RKO (cell line): Measurements from ENCODE around the gene BBS5.
A peak's percentile ranks its signal among the peaks of the same experiment; 100 is the strongest.
"Not testable (repeated sequence)": the region's sequence is repeated elsewhere in the genome, so short reads cannot be mapped to it uniquely, and the experiment has no call there.

Experiments used
- DNase-seq: peaks from one replicate; pipeline ENCODE4 v3.0.0-alpha.2; 2016; ENCODE audit warnings: low spot score

Gene BBS5

GRCh38 chr2:169486487-169486886, 7.2 kb downstream of the BBS5 start:
- DNase-seq = no peak

- no peak for DNase-seq
Observed at GRCh38 chr2:169490834-169491233, 11.5 kb downstream of the BBS5 start.

- DNase-seq = no peak
Observed at GRCh38 chr2:169491378-169491777, 12.1 kb downstream of the BBS5 start.

GRCh38 chr2:169493360-169493759, 14.1 kb downstream of the BBS5 start:
- no peak for DNase-seq

GRCh38 chr2:169495310-169495928, 16.1 kb downstream of the BBS5 start:
- DNase-seq = no peak

GRCh38 chr2:169504651-169505050, 25.4 kb downstream of the BBS5 start:
- DNase-seq = no peak

- peak; percentile 75 for DNase-seq
Observed at GRCh38 chr2:169507698-169508097, 28.4 kb downstream of the BBS5 start.

- peak; percentile 43 for DNase-seq
Observed at GRCh38 chr2:169509298-169509885, 30.1 kb downstream of the BBS5 start, which contains the start of gene KLHL41. KLHL41 (plus strand) TSS chr2:169509702; CDS start chr2:169509779, 77 bp downstream.

GRCh38 chr2:169509955-169510354, 30.7 kb downstream of the BBS5 start:
- DNase-seq = no peak

- no peak for DNase-seq
Observed at GRCh38 chr2:169510496-169510895, 31.2 kb downstream of the BBS5 start.

GRCh38 chr2:169511818-169512217, 32.5 kb downstream of the BBS5 start:
- DNase-seq = no peak

- no peak for DNase-seq
Observed at GRCh38 chr2:169512525-169512924, 33.2 kb downstream of the BBS5 start.

GRCh38 chr2:169513094-169513493, 33.8 kb downstream of the BBS5 start:
- DNase-seq = no peak

- no peak for DNase-seq
Observed at GRCh38 chr2:169513926-169514325, 34.6 kb downstream of the BBS5 start.

- DNase-seq = not testable (repeated sequence)
Observed at GRCh38 chr2:169514758-169515157, 35.5 kb downstream of the BBS5 start.

- DNase-seq = not testable (repeated sequence)
Observed at GRCh38 chr2:169516488-169516995, 37.2 kb downstream of the BBS5 start.

- DNase-seq = no peak
Observed at GRCh38 chr2:169520896-169521295, 41.6 kb downstream of the BBS5 start.

- DNase-seq = no peak
Observed at GRCh38 chr2:169523681-169524080, 44.4 kb downstream of the BBS5 start.

- DNase-seq = no peak
Observed at GRCh38 chr2:169525434-169525833, 46.1 kb downstream of the BBS5 start.

GRCh38 chr2:169526451-169526850, 47.2 kb downstream of the BBS5 start:
- DNase-seq = peak; percentile 77

GRCh38 chr2:169528271-169528701, 49.0 kb downstream of the BBS5 start:
- DNase-seq = peak; percentile 68

- not testable (repeated sequence) for DNase-seq
Observed at GRCh38 chr2:169539460-169539859, 60.2 kb downstream of the BBS5 start.

- DNase-seq = no peak
Observed at GRCh38 chr2:169540146-169540545, 60.9 kb downstream of the BBS5 start.

GRCh38 chr2:169542433-169542832, 63.1 kb downstream of the BBS5 start:
- DNase-seq = no peak
